Measurements from ENCODE around the gene TCERG1L. TPM values are rescaled to one million over a fixed set of nuclear protein-coding genes. Genes with fewer than 3 reads are reported as not detected.

TCERG1L gene
- total RNA-seq, 1 donor from 2014 or later: 2.7 TPM

- peaks cover 4% of the 10 kb centered on the region for H3K27me3 Mint-ChIP-seq
- no peak for TF ChIP-seq CTCF (conservative IDR thresholded peaks at IDR 0.05)
- H3K4me1 Mint-ChIP-seq (ENCODE audit: unreplicated experiment): no peaks in the 10 kb centered on the region
- no peaks in the 10 kb centered on the region for H3K9me3 Mint-ChIP-seq
- H3K36me3 Mint-ChIP-seq: no peaks in the 10 kb centered on the region
- DNase-seq (ENCODE audit: extremely low spot score, unreplicated experiment): no peak
- H3K4me3 Mint-ChIP-seq: no peak overlapping the region
- H3K27ac Mint-ChIP-seq: no peak overlapping the region
Measured at GRCh38 chr10:131275691-131276090, 35.8 kb downstream of the TCERG1L start.

GRCh38 chr10:131274883-131275282 is 36.6 kb downstream of the TCERG1L start:
- TF ChIP-seq CTCF (conservative IDR thresholded peaks at IDR 0.05): no peak

GRCh38 chr10:131274133-131274880 is 37.2 kb downstream of the TCERG1L start:
- Mint-ChIP-seq H3K4me3 (no peak overlapping the region), H3K27ac (no peak overlapping the region), H3K36me3 (no peaks in the 10 kb centered on the region), H3K4me1 (ENCODE audit: unreplicated experiment) (no peaks in the 10 kb centered on the region), H3K27me3 (peaks cover 4% of the 10 kb centered on the region), H3K9me3 (no peaks in the 10 kb centered on the region)
- no peak for TF ChIP-seq CTCF (conservative IDR thresholded peaks at IDR 0.05)
- no peak for DNase-seq (ENCODE audit: extremely low spot score, unreplicated experiment)

More at GRCh38 chr10:131274883-131275282, 36.6 kb downstream of the TCERG1L start:
- Mint-ChIP-seq H3K9me3 (no peaks in the 10 kb centered on the region), H3K27me3 (peaks cover 4% of the 10 kb centered on the region), H3K4me3 (no peak overlapping the region), H3K27ac (no peak overlapping the region), H3K36me3 (no peaks in the 10 kb centered on the region), H3K4me1 (ENCODE audit: unreplicated experiment) (no peaks in the 10 kb centered on the region)
- no peak for DNase-seq (ENCODE audit: extremely low spot score, unreplicated experiment)

- Mint-ChIP-seq H3K4me1 (ENCODE audit: unreplicated experiment) (no peaks in the 10 kb centered on the region), H3K36me3 (no peaks in the 10 kb centered on the region), H3K27me3 (peaks cover 4% of the 10 kb centered on the region), H3K9me3 (no peaks in the 10 kb centered on the region), H3K27ac (no peak overlapping the region), H3K4me3 (no peak overlapping the region)
- no peak for DNase-seq (ENCODE audit: extremely low spot score, unreplicated experiment)
- no peak for TF ChIP-seq CTCF (conservative IDR thresholded peaks at IDR 0.05)
Measured at GRCh38 chr10:131273476-131273875, 38.0 kb downstream of the TCERG1L start.

- Mint-ChIP-seq H3K4me3 (no peak overlapping the region), H3K4me1 (ENCODE audit: unreplicated experiment) (no peaks in the 10 kb centered on the region), H3K27ac (no peak overlapping the region), H3K27me3 (peaks cover 4% of the 10 kb centered on the region), H3K9me3 (no peaks in the 10 kb centered on the region), H3K36me3 (no peaks in the 10 kb centered on the region)
- DNase-seq (ENCODE audit: extremely low spot score, unreplicated experiment): no peak
- TF ChIP-seq CTCF (conservative IDR thresholded peaks at IDR 0.05): no peak
Measured at GRCh38 chr10:131272897-131273451, 38.5 kb downstream of the TCERG1L start.

All from type B pancreatic cell (in vitro differentiated cells).